Kidney (tissue), 14 donors: Measurements from ENCODE around the gene C4orf50. TPM values are rescaled to one million over a fixed set of nuclear protein-coding genes. Genes with fewer than 3 reads are reported as not detected.
"Not testable (repeated sequence)": the region's sequence is repeated elsewhere in the genome, so short reads cannot be mapped to it uniquely, and the experiment has no call there.

Experiments
- DNase-seq, 5 donors: peaks; one replicate each; pipeline ENCODE4 v3.0.0-alpha.2; 2013 to 2020
- FAIRE-seq: peaks from 2 replicates; lab custom pipeline; 2012; peaks lifted over from hg19 to GRCh38; lab: Jason Lieb, UNC
- H3K27ac ChIP-seq, 2 donors: one replicate each; pipeline ENCODE4 v1.7.0; 2013; ENCODE audit warnings: low read depth in 2 of 2, low read length in 2 of 2, inconsistent platforms in 1 of 2
- H3K27me3 ChIP-seq: one replicate; pipeline ENCODE4 v1.7.1; 2013; ENCODE audit warnings: low read length, inconsistent platforms; ENCODE audit not compliant: control insufficient read depth, insufficient read depth
- H3K36me3 ChIP-seq, 3 donors: one replicate each; pipeline versions ENCODE4 v1.7.0 to v1.7.1; 2013; ENCODE audit warnings: low read length in 3 of 3, control low read depth in 1 of 3, inconsistent platforms in 1 of 3; ENCODE audit not compliant: insufficient read depth in 3 of 3, control insufficient read depth in 2 of 3
- H3K4me1 ChIP-seq, 3 donors: one replicate each; pipeline versions ENCODE4 v1.7.0 to v1.7.1; 2013; ENCODE audit warnings: low read length in 3 of 3, inconsistent platforms in 1 of 3, low read depth in 1 of 3; ENCODE audit not compliant: control insufficient read depth in 2 of 3, insufficient read depth in 2 of 3
- H3K4me3 ChIP-seq, 3 donors: one replicate each; pipeline versions ENCODE4 v1.7.0 to v1.8.1; 2013; ENCODE audit warnings: low read length in 3 of 3, control low read depth in 1 of 3, inconsistent platforms in 1 of 3
- H3K9ac ChIP-seq, 3 donors: one replicate each; pipeline versions ENCODE4 v1.7.0 to v1.7.1; 2013; ENCODE audit warnings: low read length in 3 of 3, control low read depth in 1 of 3, inconsistent platforms in 1 of 3
- H3K9me3 ChIP-seq, 3 donors: one replicate each; pipeline versions ENCODE4 v1.7.0 to v1.7.1; 2013; ENCODE audit warnings: low read length in 3 of 3, control low read depth in 1 of 3, inconsistent platforms in 1 of 3; ENCODE audit not compliant: control insufficient read depth in 2 of 3, insufficient read depth in 1 of 3
- CTCF ChIP-seq: IDR thresholded peaks from 3 replicates; pipeline ENCODE4 v1.5.1; 2012; ENCODE audit warnings: mild to moderate bottlenecking, moderate library complexity, borderline replicate concordance; ENCODE audit not compliant: insufficient read depth; ENCODE audit errors: extremely low read depth
- intact Hi-C: fragments of 100-400 bp; cut with DNase I; formaldehyde crosslinking; loops from one replicate; pipeline ENCODE4 v1.11.1; 2022
- polyA plus RNA-seq: library from polyadenylated mRNA; stranded (reverse); fragments of 350-450 nt; fragmentation: Illumina TruSeq; extraction: RNeasy Lipid Tissue Mini Kit (QIAGEN cat#74804); gene quantifications from one replicate; pipeline ENCODE4 v1.2.3, GENCODE V29; 2014; ENCODE audit warnings: low read depth, low replicate concordance; ENCODE audit not compliant: insufficient read depth
- total RNA-seq: library from RNA; stranded (reverse); fragmentation: NEBNext Ultra II Directional; extraction: Animal tissue kit (Norgen Biotek cat#: 25700); gene quantifications from one replicate; pipeline ENCODE4 v1.2.1, GENCODE V29; 2021
- donor health status: control.
- donor health status: control.
- donor health status: control.
- donor health status: control.
- donor health status: control.
- donor health status: DM: yes; HTN: yes; CAD: no.
- donor health status: Normal renal cell carcinoma (clear cell type).

Gene C4orf50
- total and polyA plus RNA-seq, 2 donors from 2014 or later, result 0.16 TPM; not detected in 1

GRCh38 chr4:6008766-6009385 is 9.4 kb downstream of the C4orf50 start:
- no peak overlapping the region for H3K4me3 ChIP-seq

GRCh38 chr4:6008092-6008551 is 10.1 kb downstream of the C4orf50 start:
- no peak overlapping the region for H3K9ac ChIP-seq
- no peaks in the 10 kb centered on the region for H3K36me3 ChIP-seq
- FAIRE-seq, result no peak
- intact Hi-C loops, result no loop called here
- H3K27ac ChIP-seq, result no peak overlapping the region
- H3K9me3 ChIP-seq, result peaks cover 0 to 8% (median 0%) of the 10 kb centered on the region in 3 donors
- H3K4me1 ChIP-seq, result no peaks in the 10 kb centered on the region
- no peak for TF ChIP-seq CTCF
- H3K27me3 ChIP-seq, result peaks cover 24% of the 10 kb centered on the region
- peak in 2 of 5 donors; percentile 5 to 51 for DNase-seq
- no peak overlapping the region for H3K4me3 ChIP-seq

More at GRCh38 chr4:6008766-6009385, 9.4 kb downstream of the C4orf50 start:
- H3K9me3 ChIP-seq, result peaks cover 0 to 4% (median 0%) of the 10 kb centered on the region in 3 donors
- no peak overlapping the region for H3K9ac ChIP-seq
- H3K27me3 ChIP-seq, result peaks cover 24% of the 10 kb centered on the region
- TF ChIP-seq CTCF, result no peak
- no peaks in the 10 kb centered on the region for H3K4me1 ChIP-seq
- H3K27ac ChIP-seq, result no peak overlapping the region
- no peaks in the 10 kb centered on the region for H3K36me3 ChIP-seq
- peak in 1 of 5 donors; percentile 32 for DNase-seq
- intact Hi-C loops, result no loop called here
- no peak for FAIRE-seq

DNA sequence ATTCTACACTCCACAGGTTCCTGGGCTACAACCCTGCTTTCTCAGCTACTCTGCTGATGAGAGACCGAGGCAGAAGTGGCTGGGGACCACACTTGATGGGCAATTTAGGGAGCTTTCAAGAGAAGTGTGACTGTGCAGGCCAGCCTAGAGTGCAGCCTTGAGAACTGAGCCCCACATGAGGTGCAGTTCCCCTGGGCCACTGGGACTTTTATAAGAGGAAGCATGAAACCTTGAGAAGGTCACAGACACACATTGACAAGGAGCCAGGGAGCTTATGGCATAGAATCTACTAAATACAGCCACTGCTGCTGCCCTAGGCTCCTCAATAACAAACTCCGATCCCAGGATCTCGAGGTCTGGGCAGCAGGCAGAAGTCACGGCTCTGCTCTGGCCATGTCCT is 13.1 kb downstream of the C4orf50 start:
- FAIRE-seq, result no peak
- TF ChIP-seq CTCF, result no peak
- H3K36me3 ChIP-seq, result no peaks in the 10 kb centered on the region
- no peak overlapping the region for H3K4me3 ChIP-seq
- no peak overlapping the region for H3K9ac ChIP-seq
- no peak overlapping the region for H3K27ac ChIP-seq
- DNase-seq, result no peak
- no peaks in the 10 kb centered on the region for H3K4me1 ChIP-seq
- intact Hi-C loops, result no loop called here
- H3K27me3 ChIP-seq, result peaks cover 24% of the 10 kb centered on the region
- peaks cover 0 to 8% (median 0%) of the 10 kb centered on the region in 3 donors for H3K9me3 ChIP-seq

DNA sequence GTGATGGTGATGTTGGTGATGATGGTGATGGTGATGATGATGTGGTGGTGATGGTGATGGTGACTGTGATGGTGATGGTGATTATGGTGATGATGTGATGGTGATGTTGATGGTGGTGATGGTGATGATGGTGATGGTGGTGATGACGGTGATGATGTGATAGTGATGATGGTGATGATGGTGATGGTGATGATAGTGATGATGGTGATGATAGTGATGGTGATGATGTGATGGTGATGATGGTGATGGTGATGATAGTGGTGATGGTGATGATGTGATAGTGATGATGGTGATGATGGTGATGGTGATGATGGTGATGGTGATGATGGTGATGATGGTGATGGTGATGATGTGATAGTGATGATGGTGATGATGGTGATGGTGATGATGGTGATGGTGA is 14.7 kb downstream of the C4orf50 start:
- FAIRE-seq, H3K9ac ChIP-seq, H3K9me3 ChIP-seq, DNase-seq, H3K36me3 ChIP-seq, H3K27ac ChIP-seq, intact Hi-C loops, H3K4me1 ChIP-seq: not testable (repeated sequence)
- Histone ChIP-seq H3K27me3 (peaks cover 14% of the 10 kb centered on the region), H3K4me3 (peak overlapping the region in 1 of 3 donors; percentile 14)
